Ectodermal cell (in vitro differentiated cells): Measurements from ENCODE around the gene LCP2.

Experiments used
- H3K27ac ChIP-seq: 2 replicates; pipeline ENCODE4 v1.7.0; 2013; ENCODE audit warnings: mild to moderate bottlenecking, low read depth, low read length; ENCODE audit not compliant: insufficient read depth, poor library complexity, severe bottlenecking
- H3K27me3 ChIP-seq: 2 replicates; pipeline ENCODE4 v1.7.0; 2013; ENCODE audit warnings: mild to moderate bottlenecking, low read length; ENCODE audit not compliant: insufficient read depth, control insufficient read depth, poor library complexity, severe bottlenecking
- H3K36me3 ChIP-seq: one replicate; pipeline ENCODE4 v1.7.0; 2013; ENCODE audit warnings: low read length; ENCODE audit not compliant: control insufficient read depth, insufficient read depth
- H3K4me1 ChIP-seq: one replicate; pipeline ENCODE4 v1.7.0; 2013; ENCODE audit warnings: low read length; ENCODE audit not compliant: control insufficient read depth, insufficient read depth
- H3K4me3 ChIP-seq: 2 replicates; pipeline ENCODE4 v1.7.0; 2013; ENCODE audit warnings: low read depth, low read length, control low read depth; ENCODE audit not compliant: insufficient read depth
- H3K9me3 ChIP-seq: 2 replicates; pipeline ENCODE4 v1.7.0; 2013; ENCODE audit warnings: mild to moderate bottlenecking, low read length, moderate library complexity; ENCODE audit not compliant: control insufficient read depth
- WGBS, 2 experiments: methylation state at CpG; one replicate each; pipeline ENCODE4 v1.1.7; 2013; ENCODE audit warnings: missing lambda C conversion rate in 2 of 2; 5-methylcytosine and 5-hydroxymethylcytosine counted together

Gene LCP2

GRCh38 chr5:170308686-170309085 lies 11.1 kb upstream of the LCP2 start:
- H3K27me3 ChIP-seq: no peaks in the 10 kb centered on the region
- H3K4me3 ChIP-seq: no peak overlapping the region
- peaks cover 12% of the 10 kb centered on the region for H3K4me1 ChIP-seq
- H3K36me3 ChIP-seq: no peaks in the 10 kb centered on the region
- WGBS, 2 experiments: 91 to 99% methylated on average over 2 of the region's 2 CpGs
- no peak overlapping the region for H3K27ac ChIP-seq
- H3K9me3 ChIP-seq: no peaks in the 10 kb centered on the region

DNA sequence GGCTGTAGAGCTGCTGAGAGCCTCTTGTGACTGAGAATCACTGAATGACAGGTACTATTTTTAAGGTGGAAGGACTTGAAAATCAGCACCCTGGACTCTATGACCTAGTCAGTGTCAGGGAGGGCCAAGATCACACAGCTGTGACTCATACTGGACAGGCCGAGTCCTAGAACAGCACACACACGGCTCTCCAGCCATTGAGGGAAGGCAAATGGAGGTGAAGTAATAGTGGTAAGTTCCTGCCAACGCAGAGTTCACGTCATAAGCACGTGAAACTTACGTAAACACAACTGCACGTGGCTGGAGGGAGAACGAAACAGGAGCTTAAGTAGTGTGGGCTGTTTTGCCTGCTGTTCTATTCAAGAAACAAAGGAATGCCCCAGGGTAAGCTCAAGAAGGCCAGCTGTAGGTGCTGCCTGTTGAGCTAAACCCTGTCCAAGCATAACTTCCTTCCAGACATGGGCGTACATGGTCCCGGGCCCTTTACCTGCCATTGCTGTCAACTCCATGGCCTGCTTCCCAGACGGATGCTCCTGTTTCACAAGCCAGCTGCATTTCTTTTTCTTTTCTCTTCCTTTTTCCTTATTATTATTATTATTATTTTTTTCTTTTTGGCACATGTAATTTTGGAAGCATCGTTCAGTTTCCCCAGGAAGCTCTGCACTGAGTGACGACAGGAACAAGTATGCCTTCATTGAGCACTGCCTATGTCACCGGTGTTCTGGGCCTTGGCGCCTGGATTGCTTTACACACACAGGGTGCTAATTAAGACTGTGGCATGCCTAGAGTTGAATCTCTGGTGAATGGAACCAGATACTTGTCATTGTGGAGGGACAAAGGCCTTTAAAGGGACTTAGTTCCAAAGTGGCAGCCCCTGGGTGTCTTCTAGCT lies 10.2 kb upstream of the LCP2 start:
- H3K27ac ChIP-seq: no peak overlapping the region
- WGBS, 2 experiments: 63 to 69% methylated on average over 15 of the region's 15 CpGs

DNA sequence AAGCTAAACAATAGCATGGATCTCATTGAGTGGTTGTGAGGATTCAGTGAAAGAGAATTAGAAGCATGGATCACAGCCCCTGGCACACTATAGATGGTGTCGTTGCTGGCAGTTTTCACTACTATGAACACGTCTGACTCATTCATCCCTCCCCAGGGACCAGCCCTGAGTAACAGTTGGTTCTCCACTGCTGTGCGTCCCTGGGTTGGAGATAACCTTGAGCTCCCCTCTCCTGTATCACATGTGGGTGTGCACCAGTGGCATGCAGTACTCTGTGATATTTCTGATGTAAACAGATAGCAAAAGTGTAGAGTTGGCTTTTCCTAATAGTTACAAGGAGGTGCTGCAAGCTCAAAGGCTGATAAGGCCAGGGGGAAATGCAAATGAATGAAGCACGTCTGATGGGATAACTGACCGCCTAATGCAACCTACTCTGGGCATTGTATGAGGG lies 8.8 kb upstream of the LCP2 start:
- peaks cover 19% of the 10 kb centered on the region for H3K4me1 ChIP-seq
- H3K9me3 ChIP-seq: no peaks in the 10 kb centered on the region
- no peak overlapping the region for H3K4me3 ChIP-seq
- no peaks in the 10 kb centered on the region for H3K36me3 ChIP-seq
- WGBS, 2 experiments: 87% methylated on average over 5 of the region's 5 CpGs
- no peaks in the 10 kb centered on the region for H3K27me3 ChIP-seq
- H3K27ac ChIP-seq: no peak overlapping the region

More for the DNA sequence above, 10.2 kb upstream of the LCP2 start:
- Histone ChIP-seq H3K4me1 (peaks cover 15% of the 10 kb centered on the region), H3K36me3 (no peaks in the 10 kb centered on the region), H3K9me3 (no peaks in the 10 kb centered on the region), H3K27me3 (no peaks in the 10 kb centered on the region), H3K4me3 (no peak overlapping the region)

DNA sequence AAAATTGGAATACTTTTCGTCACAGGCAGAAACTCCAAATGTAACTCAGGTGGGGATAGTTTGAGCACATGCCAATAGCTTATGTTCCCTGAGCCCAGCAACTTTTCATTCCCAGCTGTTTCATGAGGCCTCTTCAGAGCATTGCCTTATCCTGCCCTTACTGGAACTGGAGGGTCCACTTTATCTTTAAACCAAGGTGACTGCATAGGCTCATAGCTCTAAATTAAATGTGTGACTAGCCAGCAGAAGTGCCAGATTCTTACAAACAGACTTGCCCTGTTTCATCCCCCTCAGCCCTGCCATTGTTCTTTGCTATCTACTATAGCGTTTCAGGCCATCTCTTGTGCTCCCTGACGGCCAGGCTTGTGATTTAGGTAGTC lies 8.1 kb upstream of the LCP2 start:
- Histone ChIP-seq H3K36me3 (no peaks in the 10 kb centered on the region), H3K9me3 (no peaks in the 10 kb centered on the region), H3K27me3 (no peaks in the 10 kb centered on the region), H3K27ac (no peak overlapping the region), H3K4me3 (no peak overlapping the region), H3K4me1 (peaks cover 19% of the 10 kb centered on the region)
- 89 to 93% methylated on average over 3 of the region's 3 CpGs for WGBS, 2 experiments

DNA sequence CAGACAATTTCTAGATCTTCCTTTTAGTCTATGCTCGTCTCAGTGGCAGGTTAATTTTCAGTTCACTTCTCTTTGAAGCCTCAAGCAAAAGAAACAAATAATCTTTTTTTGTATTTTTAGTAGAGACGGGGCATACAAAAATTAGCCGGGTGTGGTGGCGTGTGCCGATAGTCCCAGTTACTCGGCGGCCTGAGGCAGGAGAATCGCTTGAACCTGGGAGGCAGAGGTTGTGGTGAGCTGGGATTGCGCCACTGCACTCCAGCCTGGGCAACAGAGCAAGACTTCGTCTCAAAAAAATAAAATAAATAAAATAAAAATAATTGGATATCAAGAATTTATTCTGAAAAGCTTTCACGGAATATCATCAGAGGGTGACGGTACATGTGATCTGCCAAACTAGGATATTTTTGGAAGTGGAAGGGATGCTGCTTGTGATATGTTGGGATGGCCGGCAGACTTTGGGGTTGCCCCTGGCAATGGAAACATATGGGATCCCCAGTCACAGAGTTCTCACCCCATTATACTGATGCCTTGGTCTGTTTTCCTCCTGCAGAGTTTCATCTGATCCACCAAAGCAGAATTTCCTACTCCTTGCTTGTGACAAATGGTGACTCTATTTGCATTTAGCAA lies 7.6 kb upstream of the LCP2 start:
- H3K27ac ChIP-seq: no peak overlapping the region
- 94 to 95% methylated on average over 12 to 13 of the region's 13 CpGs for WGBS, 2 experiments
- H3K4me3 ChIP-seq: no peak overlapping the region
- no peaks in the 10 kb centered on the region for H3K36me3 ChIP-seq
- H3K9me3 ChIP-seq: no peaks in the 10 kb centered on the region
- H3K27me3 ChIP-seq: no peaks in the 10 kb centered on the region
- H3K4me1 ChIP-seq: peaks cover 19% of the 10 kb centered on the region

DNA sequence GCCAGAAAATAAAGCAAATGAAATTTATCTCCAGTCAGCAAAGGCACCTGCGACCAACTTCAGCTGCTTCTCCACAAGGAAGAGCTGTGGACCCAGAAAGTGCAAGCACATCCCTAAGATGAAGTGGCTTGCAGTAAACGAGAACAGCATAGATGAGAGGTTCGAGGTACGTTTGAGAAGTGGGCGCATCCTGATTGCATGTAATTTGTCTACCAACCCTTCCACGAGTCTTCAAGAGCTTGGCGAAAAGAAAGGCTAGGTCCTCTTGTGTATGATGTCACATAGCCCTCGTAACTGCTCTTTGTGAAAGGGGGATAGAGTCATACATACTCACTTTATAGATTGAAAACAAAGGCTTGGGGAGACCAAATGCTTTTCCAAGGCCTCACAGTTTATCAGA lies 6.0 kb upstream of the LCP2 start:
- H3K27ac ChIP-seq: no peak overlapping the region
- H3K9me3 ChIP-seq: no peaks in the 10 kb centered on the region
- H3K4me1 ChIP-seq: peaks cover 14% of the 10 kb centered on the region
- H3K27me3 ChIP-seq: no peaks in the 10 kb centered on the region
- no peaks in the 10 kb centered on the region for H3K36me3 ChIP-seq
- no peak overlapping the region for H3K4me3 ChIP-seq
- 94 to 95% methylated on average over 7 to 8 of the region's 8 CpGs for WGBS, 2 experiments

- WGBS, 2 experiments: 72 to 76% methylated on average over 17 of the region's 17 CpGs
- Histone ChIP-seq H3K27ac (no peak overlapping the region), H3K36me3 (no peaks in the 10 kb centered on the region), H3K9me3 (no peaks in the 10 kb centered on the region), H3K4me3 (no peak overlapping the region), H3K27me3 (no peaks in the 10 kb centered on the region), H3K4me1 (peaks cover 11% of the 10 kb centered on the region)
Observed at GRCh38 chr5:170302653-170303501, 5.3 kb upstream of the LCP2 start.

DNA sequence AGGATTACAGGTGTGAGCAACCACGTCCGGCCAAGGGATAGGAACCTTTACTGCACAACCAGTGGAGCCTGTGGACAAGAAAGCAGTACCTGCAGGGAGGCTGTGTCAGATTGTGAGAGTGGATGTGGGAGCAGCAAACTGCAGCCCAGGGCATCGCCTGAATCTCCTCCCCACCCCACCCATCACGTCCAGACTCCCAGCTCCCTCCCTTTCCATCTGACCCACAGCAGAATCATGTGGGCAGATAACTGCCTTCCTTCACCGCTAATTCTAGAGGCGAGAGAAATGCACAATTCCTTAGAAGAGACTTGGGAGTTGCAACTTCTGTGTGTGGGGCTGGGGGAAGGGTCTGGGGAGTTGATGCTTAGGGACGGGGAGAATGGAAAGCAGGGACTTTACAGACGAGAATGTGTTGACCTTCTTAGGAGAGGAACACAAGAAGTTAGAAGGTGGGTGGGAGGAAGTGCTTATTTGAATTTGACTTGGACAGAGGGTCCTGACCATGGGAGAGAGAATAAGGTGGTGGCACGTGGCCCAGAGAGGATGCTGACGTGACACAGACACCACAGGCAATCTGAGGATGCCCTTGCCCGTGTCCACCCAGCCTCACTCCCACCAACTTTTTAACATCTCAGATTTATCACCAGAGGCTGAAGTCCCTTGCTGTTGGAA lies 4.5 kb upstream of the LCP2 start:
- no peaks in the 10 kb centered on the region for H3K27me3 ChIP-seq
- H3K4me1 ChIP-seq: peaks cover 11% of the 10 kb centered on the region
- no peaks in the 10 kb centered on the region for H3K36me3 ChIP-seq
- no peaks in the 10 kb centered on the region for H3K9me3 ChIP-seq
- 84 to 88% methylated on average over 10 to 11 of the region's 11 CpGs for WGBS, 2 experiments
- H3K27ac ChIP-seq: no peak overlapping the region
- H3K4me3 ChIP-seq: no peak overlapping the region

DNA sequence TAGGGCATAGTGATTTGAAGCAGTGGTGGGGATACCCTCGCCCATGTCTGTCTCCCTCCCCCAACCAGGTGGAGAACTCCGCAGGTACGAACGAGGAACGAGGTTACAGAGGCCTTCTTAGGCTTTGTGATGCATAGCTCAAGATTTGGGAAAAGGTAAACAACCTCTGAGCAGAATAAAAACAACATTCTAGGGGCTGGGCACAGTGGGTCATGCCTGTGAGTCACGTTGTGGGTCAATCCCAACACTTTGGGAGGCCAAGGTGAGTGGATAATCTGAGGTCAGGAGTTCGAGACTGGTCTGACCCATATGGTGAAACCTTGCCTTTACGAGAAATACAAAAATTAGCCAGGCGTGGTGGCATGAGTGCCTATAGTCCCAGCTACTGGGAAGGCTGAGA lies 3.6 kb upstream of the LCP2 start:
- H3K27me3 ChIP-seq: no peaks in the 10 kb centered on the region
- H3K4me3 ChIP-seq: no peak overlapping the region
- peaks cover 7% of the 10 kb centered on the region for H3K4me1 ChIP-seq
- whole genome bisulfite sequencing, 2 experiments: 86 to 88% methylated on average over 9 of the region's 9 CpGs
- H3K9me3 ChIP-seq: no peaks in the 10 kb centered on the region
- no peak overlapping the region for H3K27ac ChIP-seq
- H3K36me3 ChIP-seq: no peaks in the 10 kb centered on the region
